Activated CD8-positive, alpha-beta memory T cell treated with anti-CD3 and anti-CD28 coated beads for 48 hours (primary cell): Measurements from ENCODE around the gene ELAVL2.

Experiments used
- DNase-seq, 3 experiments: peaks; one replicate each; pipeline ENCODE4 v3.0.0-alpha.2; 2020; ENCODE audit warnings: low read depth in 2 of 3, low spot score in 2 of 3

Gene ELAVL2

GRCh38 chr9:23771746-23772384 is 54.2 kb downstream of the ELAVL2 start:
- DNase-seq, result no peak

- DNase-seq, result no peak
Measured at GRCh38 chr9:23769307-23769935, 56.6 kb downstream of the ELAVL2 start.

GRCh38 chr9:23768861-23769260 is 57.2 kb downstream of the ELAVL2 start:
- DNase-seq, result no peak

- DNase-seq, result no peak
Measured at GRCh38 chr9:23766613-23767012, 59.4 kb downstream of the ELAVL2 start.

GRCh38 chr9:23765561-23765960 is 60.5 kb downstream of the ELAVL2 start:
- no peak for DNase-seq

- DNase-seq, result no peak
Measured at GRCh38 chr9:23764219-23764618, 61.8 kb downstream of the ELAVL2 start.

GRCh38 chr9:23754551-23754950 is 71.5 kb downstream of the ELAVL2 start:
- DNase-seq, result no peak

GRCh38 chr9:23752859-23753258 is 73.2 kb downstream of the ELAVL2 start:
- no peak for DNase-seq

- DNase-seq, result no peak
Measured at GRCh38 chr9:23751633-23752032, 74.4 kb downstream of the ELAVL2 start.

- DNase-seq, result no peak
Measured at GRCh38 chr9:23750808-23751207, 75.2 kb downstream of the ELAVL2 start.

GRCh38 chr9:23747088-23748075 is 78.7 kb downstream of the ELAVL2 start:
- DNase-seq, result no peak

- no peak for DNase-seq
Measured at GRCh38 chr9:23746317-23746716, 79.7 kb downstream of the ELAVL2 start.

GRCh38 chr9:23743036-23743435 is 83.0 kb downstream of the ELAVL2 start:
- no peak for DNase-seq

- no peak for DNase-seq
Measured at GRCh38 chr9:23741351-23741750, 84.7 kb downstream of the ELAVL2 start.

GRCh38 chr9:23740531-23740930 is 85.5 kb downstream of the ELAVL2 start:
- DNase-seq, result no peak

- no peak for DNase-seq
Measured at GRCh38 chr9:23739753-23740152, 86.3 kb downstream of the ELAVL2 start.

- no peak for DNase-seq
Measured at GRCh38 chr9:23736293-23736692, 89.7 kb downstream of the ELAVL2 start.

GRCh38 chr9:23733495-23734078 is 92.5 kb downstream of the ELAVL2 start:
- DNase-seq, result no peak

- DNase-seq, result no peak
Measured at GRCh38 chr9:23731353-23731752, 94.7 kb downstream of the ELAVL2 start.

GRCh38 chr9:23730364-23730763 is 95.7 kb downstream of the ELAVL2 start:
- no peak for DNase-seq

- DNase-seq, result no peak
Measured at GRCh38 chr9:23728736-23729135, 97.3 kb downstream of the ELAVL2 start.
